Neuronal stem cell (in vitro differentiated cells): ENCODE data around the gene SNCB.

ENCODE experiments used
- DNase-seq: peaks from one replicate; pipeline ENCODE4 v3.0.0-alpha.2; 2013; ENCODE audit warnings: low spot score
- H2AFZ ChIP-seq: one replicate; pipeline ENCODE4 v1.6.1; 2013; ENCODE audit warnings: mild to moderate bottlenecking, low read length, inconsistent platforms
- H2AK5ac ChIP-seq: 2 replicates; pipeline ENCODE4 v1.6.1; 2013; ENCODE audit warnings: low read depth, mild to moderate bottlenecking, inconsistent platforms, low read length, moderate library complexity, mixed read lengths
- H2BK120ac ChIP-seq: 2 replicates; pipeline ENCODE4 v1.6.1; 2013; ENCODE audit warnings: low read depth, mild to moderate bottlenecking, inconsistent platforms, low read length, moderate library complexity, mixed read lengths
- H2BK12ac ChIP-seq: one replicate; pipeline ENCODE4 v1.6.1; 2013; ENCODE audit warnings: low read length, inconsistent platforms
- H2BK15ac ChIP-seq: 2 replicates; pipeline ENCODE4 v1.6.1; 2013; ENCODE audit warnings: mild to moderate bottlenecking, low read length, inconsistent platforms, mixed read lengths
- H2BK5ac ChIP-seq: one replicate; pipeline ENCODE4 v1.6.1; 2013; ENCODE audit warnings: inconsistent platforms, mild to moderate bottlenecking, low read length, moderate library complexity
- H3K14ac ChIP-seq: one replicate; pipeline ENCODE4 v1.6.1; 2013; ENCODE audit warnings: low read length, inconsistent platforms
- H3K18ac ChIP-seq: 2 replicates; pipeline ENCODE4 v1.6.1; 2013; ENCODE audit warnings: low read length, inconsistent platforms
- H3K23ac ChIP-seq: 2 replicates; pipeline ENCODE4 v1.6.1; 2013; ENCODE audit warnings: low read depth, mild to moderate bottlenecking, mixed read lengths, low read length, inconsistent platforms; ENCODE audit not compliant: poor library complexity
- H3K27ac ChIP-seq: replicated peaks from 3 replicates; pipeline ENCODE4 v1.5.1; 2013; ENCODE audit warnings: low read length, inconsistent platforms
- H3K27me3 ChIP-seq, 3 experiments: 2 replicates each; pipeline ENCODE4 v1.6.1; 2013; ENCODE audit warnings: low read length in 3 of 3, mild to moderate bottlenecking in 2 of 3, inconsistent platforms in 1 of 3, low read depth in 1 of 3, mixed read lengths in 1 of 3, moderate library complexity in 1 of 3; ENCODE audit not compliant: control insufficient read depth in 3 of 3, insufficient read depth in 3 of 3
- H3K36me3 ChIP-seq, 2 donors: replicated peaks in 1 of 2; 2 replicates each; pipeline ENCODE4 v1.6.1; 2013; ENCODE audit warnings: low read length in 2 of 2; ENCODE audit not compliant: control insufficient read depth in 2 of 2, insufficient read depth in 2 of 2
- H3K4ac ChIP-seq: 2 replicates; pipeline ENCODE4 v1.6.1; 2013; ENCODE audit warnings: inconsistent platforms, mild to moderate bottlenecking, low read length, moderate library complexity
- H3K4me1 ChIP-seq, 2 donors: 1 replicate in 1 of 2; 2 replicates in 1 of 2; pipeline ENCODE4 v1.6.1; 2013; ENCODE audit warnings: low read length in 2 of 2, low read depth in 1 of 2; ENCODE audit not compliant: control insufficient read depth in 2 of 2, insufficient read depth in 1 of 2
- H3K4me2 ChIP-seq: one replicate; pipeline ENCODE4 v1.6.1; 2013; ENCODE audit warnings: mild to moderate bottlenecking, low read length, inconsistent platforms; ENCODE audit not compliant: insufficient read depth, poor library complexity, severe bottlenecking
- H3K4me3 ChIP-seq, 2 donors: 2 replicates each; pipeline ENCODE4 v1.5.1; 2013; ENCODE audit warnings: low read length in 2 of 2, mild to moderate bottlenecking in 2 of 2, inconsistent platforms in 1 of 2, moderate library complexity in 1 of 2
- H3K79me1 ChIP-seq: one replicate; pipeline ENCODE4 v1.6.1; 2013; ENCODE audit warnings: low read depth, mild to moderate bottlenecking, inconsistent platforms, low read length, moderate library complexity
- H3K9ac ChIP-seq: one replicate; pipeline ENCODE4 v1.6.1; 2013; ENCODE audit warnings: mild to moderate bottlenecking, low read depth, low read length, inconsistent platforms; ENCODE audit not compliant: poor library complexity
- H3K9me3 ChIP-seq, 2 donors: replicated peaks in 1 of 2; 2 replicates each; pipeline versions ENCODE3 to v1.6.1; 2013; ENCODE audit warnings: low read length in 2 of 2, mild to moderate bottlenecking in 2 of 2, inconsistent platforms in 1 of 2, low read depth in 1 of 2, mixed read lengths in 1 of 2, moderate library complexity in 1 of 2; ENCODE audit not compliant: control insufficient read depth in 2 of 2, insufficient read depth in 1 of 2
- H4K8ac ChIP-seq: one replicate; pipeline ENCODE4 v1.6.1; 2013; ENCODE audit warnings: low read depth, mild to moderate bottlenecking, inconsistent platforms, low read length, moderate library complexity
- H4K91ac ChIP-seq: one replicate; pipeline ENCODE4 v1.6.1; 2013; ENCODE audit warnings: low read length, low read depth, mild to moderate bottlenecking, inconsistent platforms; ENCODE audit not compliant: poor library complexity
- WGBS, 2 donors: extraction: QIAGEN DNeasy Blood & Tissue Kit; methylation state at CpG; one replicate each; pipeline ENCODE4 v1.1.7; 2013; ENCODE audit warnings: missing lambda C conversion rate in 2 of 2, mixed read lengths in 1 of 2; ENCODE audit not compliant: insufficient read length in 2 of 2, insufficient replicate concordance in 1 of 2; ENCODE audit errors: extremely low coverage in 2 of 2; 5-methylcytosine and 5-hydroxymethylcytosine counted together

Gene SNCB

DNA sequence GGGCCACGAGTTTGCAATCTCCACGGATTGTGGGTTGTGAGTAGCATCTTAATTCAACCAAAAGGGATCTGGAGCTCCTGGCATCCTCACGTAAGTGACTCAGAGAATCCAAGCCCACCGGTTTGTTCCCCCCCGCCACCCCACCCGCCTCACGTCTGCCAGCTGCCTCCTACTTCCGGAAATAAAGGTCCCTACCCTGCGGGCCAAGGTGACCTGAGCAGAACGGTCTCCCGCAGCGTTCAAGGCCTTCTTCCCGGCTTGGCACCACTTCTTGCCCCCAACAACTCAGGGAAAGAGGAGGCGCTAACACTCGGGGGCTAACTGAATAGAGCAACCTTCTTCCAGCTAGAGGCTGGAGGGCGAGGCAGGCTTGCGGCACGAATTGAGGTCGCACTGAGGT, 11.6 kb downstream of the SNCB start:
- Histone ChIP-seq H2BK120ac (no peak overlapping the region), H3K4me2 (peak overlapping the region; percentile 26), H3K4ac (no peak overlapping the region), H3K27me3 (peaks cover 14 to 79% (median 49%) of the 10 kb centered on the region in 3 experiments), H2BK5ac (no peak overlapping the region), H2BK12ac (no peak overlapping the region), H3K79me1 (no peaks in the 10 kb centered on the region), H3K18ac (peak overlapping the region; percentile 87), H4K91ac (no peak overlapping the region), H3K23ac (no peak overlapping the region), H2AK5ac (no peak overlapping the region), H3K4me3 (peak overlapping the region in 1 of 2 donors; percentile 60), H3K4me1 (peaks cover 8 to 29% of the 10 kb centered on the region in 2 donors), H3K27ac (no peak overlapping the region), H2AFZ (peak overlapping the region; percentile 82), H2BK15ac (no peak overlapping the region), H3K36me3 (no peaks in the 10 kb centered on the region), H3K9ac (peak overlapping the region; percentile 57), H3K9me3 (peaks cover 0 to 6% of the 10 kb centered on the region in 2 donors), H3K14ac (no peak overlapping the region), H4K8ac (no peak overlapping the region)
- DNase-seq, result no peak
- WGBS, 2 donors, result no CpG with 5 or more reads among the region's 19 CpGs

DNA sequence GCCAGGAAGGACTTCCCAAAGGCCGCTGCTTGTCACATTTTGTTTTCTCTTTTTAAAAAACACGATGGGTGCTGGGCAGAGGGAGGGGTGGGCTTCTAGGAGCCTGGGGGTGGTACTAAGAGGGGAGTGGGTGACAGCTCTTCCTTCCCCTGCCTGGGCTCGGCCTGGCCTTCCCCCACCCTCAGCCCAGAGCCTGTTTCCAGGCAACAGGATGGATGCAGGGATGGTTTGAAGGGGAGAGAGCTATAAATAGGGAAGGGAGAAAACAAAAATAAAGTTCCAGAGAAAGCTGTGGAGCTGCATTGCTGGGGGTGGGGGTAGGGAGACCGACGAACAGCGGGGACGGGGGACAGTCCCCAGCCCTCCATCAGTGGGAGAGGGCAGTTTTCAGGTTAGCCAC, 13.8 kb downstream of the SNCB start:
- Histone ChIP-seq H4K8ac (no peak overlapping the region), H2AK5ac (no peak overlapping the region), H2BK12ac (no peak overlapping the region), H3K4me3 (no peak overlapping the region), H4K91ac (no peak overlapping the region), H3K18ac (no peak overlapping the region), H2BK120ac (no peak overlapping the region), H3K27ac (no peak overlapping the region), H3K79me1 (no peaks in the 10 kb centered on the region), H3K4me1 (peaks cover 8 to 32% of the 10 kb centered on the region in 2 donors), H2AFZ (no peak overlapping the region), H3K23ac (peak overlapping the region; percentile 20), H2BK15ac (no peak overlapping the region), H3K4ac (no peak overlapping the region), H3K4me2 (no peak overlapping the region), H3K9ac (no peak overlapping the region), H3K14ac (peak overlapping the region; percentile 38), H3K9me3 (peaks cover 0 to 6% of the 10 kb centered on the region in 2 donors), H3K27me3 (peaks cover 14 to 76% (median 47%) of the 10 kb centered on the region in 3 experiments), H2BK5ac (peak overlapping the region; percentile 39), H3K36me3 (no peaks in the 10 kb centered on the region)
- DNase-seq, result no peak
- WGBS, 2 donors, result no CpG with 5 or more reads among the region's 7 CpGs

DNA sequence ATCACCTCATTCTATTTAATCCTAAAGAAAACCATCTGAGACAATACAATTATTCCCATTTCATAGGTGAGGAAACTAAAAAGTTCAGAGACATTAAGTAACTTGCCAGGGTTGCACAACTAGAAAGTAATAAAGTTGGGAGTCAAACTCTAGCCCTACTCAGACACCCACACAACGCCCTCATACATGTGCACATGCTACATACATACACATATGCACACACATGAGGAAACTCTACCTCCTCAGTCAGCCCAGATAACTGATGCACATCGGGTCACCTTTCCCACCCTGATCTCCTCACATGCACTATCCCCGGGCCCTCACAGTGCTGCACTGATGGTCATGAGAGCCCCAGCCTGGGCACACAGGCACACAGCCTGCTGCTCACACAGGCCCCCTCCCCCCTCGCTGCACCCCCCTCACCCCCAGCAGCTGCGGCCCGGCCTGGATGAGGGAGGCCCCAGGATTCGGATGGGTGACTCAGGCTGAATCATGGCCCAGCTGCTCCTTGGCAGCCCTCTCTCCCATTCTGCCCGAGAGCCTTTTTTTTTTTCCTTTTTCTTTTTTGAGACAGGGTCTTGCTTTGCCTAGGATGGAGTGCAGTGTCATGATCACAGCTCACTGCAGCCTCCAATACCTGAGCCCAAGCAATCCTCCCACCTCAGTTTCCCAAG, 15.4 kb downstream of the SNCB start:
- Histone ChIP-seq H2AK5ac (no peak overlapping the region), H3K79me1 (no peaks in the 10 kb centered on the region), H2BK5ac (no peak overlapping the region), H3K4me1 (peaks cover 8 to 29% of the 10 kb centered on the region in 2 donors), H3K36me3 (no peaks in the 10 kb centered on the region), H3K4ac (no peak overlapping the region), H3K18ac (no peak overlapping the region), H2BK12ac (no peak overlapping the region), H2BK120ac (no peak overlapping the region), H3K9ac (no peak overlapping the region), H2AFZ (no peak overlapping the region), H2BK15ac (no peak overlapping the region), H4K91ac (no peak overlapping the region), H3K14ac (no peak overlapping the region), H4K8ac (no peak overlapping the region), H3K4me2 (no peak overlapping the region), H3K27ac (no peak overlapping the region), H3K23ac (no peak overlapping the region), H3K27me3 (peaks cover 8 to 63% (median 35%) of the 10 kb centered on the region in 3 experiments), H3K4me3 (no peak overlapping the region), H3K9me3 (peaks cover 0 to 6% of the 10 kb centered on the region in 2 donors)
- no peak for DNase-seq
- no CpG with 5 or more reads among the region's 8 CpGs for WGBS, 2 donors

DNA sequence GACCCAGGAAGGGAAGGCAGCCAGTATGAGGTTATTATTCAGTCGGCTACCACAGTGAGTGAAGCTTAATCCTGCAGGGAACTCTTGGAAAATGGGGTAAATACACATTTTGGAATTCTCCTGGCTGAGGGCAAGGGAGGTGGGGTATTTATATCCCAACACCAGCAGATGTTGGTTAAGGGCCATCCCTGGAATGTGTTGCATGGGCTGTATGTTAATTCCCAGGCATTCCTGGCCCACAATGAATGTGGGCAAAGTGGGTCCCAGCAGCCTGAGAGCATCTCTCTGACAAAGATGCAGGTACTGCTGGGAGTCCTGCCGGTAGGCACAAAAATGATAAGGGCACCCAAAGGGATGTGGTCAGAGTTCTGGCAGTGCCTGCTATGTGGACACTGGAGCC, 17.5 kb downstream of the SNCB start:
- peaks cover 0 to 8% of the 10 kb centered on the region in 2 donors for H3K36me3 ChIP-seq
- no peak overlapping the region for H3K14ac ChIP-seq
- H2BK5ac ChIP-seq, result no peak overlapping the region
- H2AK5ac ChIP-seq, result no peak overlapping the region
- H2BK12ac ChIP-seq, result no peak overlapping the region
- no peak overlapping the region for H3K23ac ChIP-seq
- H3K4me3 ChIP-seq, result no peak overlapping the region
- no peak for DNase-seq
- H2BK120ac ChIP-seq, result no peak overlapping the region
- no peak overlapping the region for H3K4me2 ChIP-seq
- H3K4ac ChIP-seq, result no peak overlapping the region
- H3K9me3 ChIP-seq, result no peaks in the 10 kb centered on the region
- no peak overlapping the region for H3K27ac ChIP-seq
- WGBS, 2 donors, result no CpG with 5 or more reads among the region's 2 CpGs
- peaks cover 13 to 30% of the 10 kb centered on the region in 2 donors for H3K4me1 ChIP-seq
- H3K27me3 ChIP-seq, result peaks cover 1 to 44% (median 21%) of the 10 kb centered on the region in 3 experiments
- no peak overlapping the region for H4K91ac ChIP-seq
- no peak overlapping the region for H4K8ac ChIP-seq
- no peak overlapping the region for H2AFZ ChIP-seq
- no peak overlapping the region for H3K9ac ChIP-seq
- no peak overlapping the region for H2BK15ac ChIP-seq
- H3K79me1 ChIP-seq, result no peaks in the 10 kb centered on the region
- H3K18ac ChIP-seq, result no peak overlapping the region
